ENCODE measurements around the gene KLRK1. TPM values are rescaled to one million over a fixed set of nuclear protein-coding genes. Genes with fewer than 3 reads are reported as not detected.
"Not testable (repeated sequence)": the region's sequence is repeated elsewhere in the genome, so short reads cannot be mapped to it uniquely, and the experiment has no call there.

The KLRK1 gene
- 1 to 10 TPM in 2 of 4 donors, under 1 TPM in 1, not detected in 1; 0.60 to 2.9 (median 1.2) TPM for total RNA-seq

DNA sequence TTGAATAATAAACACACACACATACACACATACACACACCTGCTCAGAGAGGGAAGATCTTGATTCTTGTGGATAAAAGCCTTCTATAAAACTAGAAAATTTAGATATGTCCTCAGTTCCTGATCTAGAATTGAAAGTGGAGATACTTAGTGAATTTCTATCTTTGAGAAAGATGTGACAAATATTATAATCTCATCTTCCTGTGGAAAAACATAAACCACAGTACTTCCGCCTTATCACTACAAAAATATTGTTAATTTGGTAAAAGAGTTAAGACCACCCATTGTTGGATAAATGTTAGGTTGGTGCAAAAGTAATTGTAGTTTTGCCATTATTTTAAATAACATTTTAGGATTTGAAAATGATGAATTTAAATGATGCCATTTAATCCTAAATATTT, at the start of gene KLRK1:
KLRK1 (minus strand) TSS at position 138 of the 400 bp plus-strand sequence. CDS start 1,231 bp downstream, outside the sequence.
- 95 to 96% methylated on average over 1 of the region's 1 CpG for WGBS, 2 donors
- no peak for DNase-seq (ENCODE audit: low spot score in 2 of 2)
- no peak within 1 kb of the TSS for H3K4me3 ChIP-seq
- TF ChIP-seq CTCF (IDR thresholded peaks at IDR 0.05) (no peak), POLR2A (IDR thresholded peaks at IDR 0.05) (no peak), EP300 (IDR thresholded peaks at IDR 0.05) (no peak)
- no peaks in the 10 kb centered on the region for H3K36me3 ChIP-seq
- H3K4me1 ChIP-seq, result peaks cover 0 to 16% (median 3%) of the 10 kb centered on the region in 4 donors
- H3K9me3 ChIP-seq, result no peaks in the 10 kb centered on the region
- H3K27ac ChIP-seq, result no peak within 1 kb of the TSS
- no peaks in the 10 kb centered on the region for H3K27me3 ChIP-seq

- H3K4me1 ChIP-seq; H3K9me3 ChIP-seq; H3K27ac ChIP-seq; H3K27me3 ChIP-seq; H3K4me3 ChIP-seq; DNase-seq (ENCODE audit: low spot score in 2 of 2); H3K36me3 ChIP-seq: not testable (repeated sequence)
- WGBS, 2 donors, result no CpG with 5 or more reads among the region's 2 CpGs
These were observed 47.8 kb upstream of the KLRK1 start for GRCh38 chr12:10437601-10438000.

GRCh38 chr12:10435816-10436215, 46.0 kb upstream of the KLRK1 start, which contains the start of gene KLRC2:
KLRC2 (minus strand) TSS chr12:10436010; CDS start chr12:10435986, 24 bp downstream.
- not testable (repeated sequence) for H3K4me1 ChIP-seq; DNase-seq (ENCODE audit: low spot score in 2 of 2); H3K36me3 ChIP-seq; H3K27me3 ChIP-seq; H3K9me3 ChIP-seq; H3K27ac ChIP-seq; H3K4me3 ChIP-seq
- 33 to 42% methylated on average over 3 of the region's 3 CpGs for WGBS, 2 donors

GRCh38 chr12:10430623-10431022, 40.8 kb upstream of the KLRK1 start:
- H3K9me3 ChIP-seq; H3K36me3 ChIP-seq; H3K4me1 ChIP-seq; H3K4me3 ChIP-seq; DNase-seq (ENCODE audit: low spot score in 2 of 2); H3K27me3 ChIP-seq; H3K27ac ChIP-seq: not testable (repeated sequence)
- WGBS, 2 donors, result 91 to 93% methylated on average over 4 of the region's 4 CpGs

- not testable (repeated sequence) for H3K4me3 ChIP-seq; H3K27ac ChIP-seq; DNase-seq (ENCODE audit: low spot score in 2 of 2); H3K9me3 ChIP-seq; H3K36me3 ChIP-seq; H3K4me1 ChIP-seq; H3K27me3 ChIP-seq
- 87 to 92% methylated on average over 8 of the region's 8 CpGs for WGBS, 2 donors
These were observed 36.1 kb upstream of the KLRK1 start for GRCh38 chr12:10425938-10426337.

DNA sequence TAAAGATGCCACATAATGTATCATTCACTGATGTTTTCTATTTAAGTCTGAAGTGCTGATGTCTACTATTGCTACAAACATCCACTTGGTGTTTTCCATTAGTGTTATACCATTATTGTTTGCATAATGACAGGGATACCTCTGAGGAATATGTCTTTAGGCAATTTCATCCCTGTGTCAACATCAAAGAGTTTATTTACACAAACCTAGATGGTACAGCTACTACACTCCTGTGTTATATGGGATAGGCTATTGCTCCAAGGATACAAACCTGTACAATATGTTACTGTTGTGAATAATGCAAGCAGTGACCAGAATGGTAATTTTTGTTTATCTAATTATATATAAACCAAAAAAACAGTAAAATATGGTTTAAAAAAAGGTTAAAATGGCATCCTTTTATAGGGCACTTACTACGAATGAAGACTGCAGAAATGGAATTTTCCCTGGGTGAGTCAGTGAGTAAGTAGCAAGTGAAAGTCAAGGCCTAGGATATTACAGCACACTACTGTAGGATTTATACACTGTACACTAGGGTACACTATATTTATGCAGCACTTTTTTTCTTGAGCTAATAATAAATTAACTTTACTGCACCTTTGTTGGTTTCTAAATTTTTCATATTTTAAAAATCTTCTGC, 34.5 kb upstream of the KLRK1 start:
- not testable (repeated sequence) for H3K27ac ChIP-seq; H3K9me3 ChIP-seq; DNase-seq (ENCODE audit: low spot score in 2 of 2); H3K4me3 ChIP-seq; H3K27me3 ChIP-seq; H3K4me1 ChIP-seq; H3K36me3 ChIP-seq
- WGBS, 2 donors, result no CpG with 5 or more reads among the region's 1 CpG

- not testable (repeated sequence) for H3K36me3 ChIP-seq; H3K9me3 ChIP-seq; H3K4me3 ChIP-seq; H3K4me1 ChIP-seq; H3K27ac ChIP-seq; DNase-seq (ENCODE audit: low spot score in 2 of 2); H3K27me3 ChIP-seq
- WGBS, 2 donors, result 66% methylated on average over 3 of the region's 3 CpGs; no CpG with 5 or more reads in 1 of the 2 donors
These were observed 32.3 kb upstream of the KLRK1 start for GRCh38 chr12:10422159-10422558.

- not testable (repeated sequence) for H3K4me3 ChIP-seq; H3K27me3 ChIP-seq; H3K36me3 ChIP-seq; H3K27ac ChIP-seq; DNase-seq (ENCODE audit: low spot score in 2 of 2); H3K4me1 ChIP-seq; H3K9me3 ChIP-seq
- WGBS, 2 donors, result 21 to 29% methylated on average over 1 of the region's 1 CpG
These were observed 30.5 kb upstream of the KLRK1 start, which contains the start of gene KLRC3 for GRCh38 chr12:10420334-10420733. KLRC3 (minus strand) TSS chr12:10420595; CDS start chr12:10420550, 45 bp downstream.

DNA sequence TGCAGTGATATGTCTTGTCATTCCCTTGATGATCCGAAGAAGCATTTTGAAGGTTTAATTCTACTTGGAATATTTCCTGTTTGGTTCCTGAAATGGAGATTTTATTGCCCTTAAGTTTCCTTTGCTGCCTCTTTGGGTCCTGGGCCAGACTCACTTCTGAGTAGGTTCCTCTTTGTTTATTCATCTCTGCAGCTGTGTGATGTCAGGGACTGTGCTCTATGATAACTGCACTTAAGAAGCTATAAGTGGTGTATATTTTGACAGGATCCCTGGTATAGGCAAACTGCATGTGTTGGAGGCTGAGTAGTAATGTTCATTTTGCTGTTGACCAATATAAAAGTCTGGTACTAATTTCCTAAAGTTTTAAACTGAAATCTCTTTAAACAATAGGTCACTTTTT, 19.6 kb upstream of the KLRK1 start, which contains the start of gene KLRC4:
KLRC4 (minus strand) TSS at position 366 of the 400 bp plus-strand sequence; CDS start at position 184, 182 bp downstream.
- Histone ChIP-seq H3K4me3 (no peak within 1 kb of the TSS), H3K27me3 (no peaks in the 10 kb centered on the region), H3K27ac (no peak within 1 kb of the TSS), H3K9me3 (peaks cover 0 to 5% (median 0%) of the 10 kb centered on the region in 4 donors), H3K4me1 (no peaks in the 10 kb centered on the region), H3K36me3 (no peaks in the 10 kb centered on the region)
- TF ChIP-seq CTCF (IDR thresholded peaks at IDR 0.05) (no peak), EP300 (IDR thresholded peaks at IDR 0.05) (no peak), POLR2A (IDR thresholded peaks at IDR 0.05) (no peak)
- WGBS, 2 donors, result 0% methylated on average over 1 of the region's 1 CpG
- no peak for DNase-seq (ENCODE audit: low spot score in 2 of 2)
